Activated naive CD8-positive, alpha-beta T cell treated with anti-CD3 and anti-CD28 coated beads, Interleukin-2, amount 50 U/mL, for 16 hours (primary cell): ENCODE results near the gene LDB1.

Experiments used
- DNase-seq: peaks from one replicate; pipeline ENCODE4 v3.0.0-alpha.2; 2020; ENCODE audit warnings: low read depth, low spot score

The LDB1 gene

GRCh38 chr10:102064503-102064867, 55.7 kb downstream of the LDB1 start:
- no peak for DNase-seq

DNA sequence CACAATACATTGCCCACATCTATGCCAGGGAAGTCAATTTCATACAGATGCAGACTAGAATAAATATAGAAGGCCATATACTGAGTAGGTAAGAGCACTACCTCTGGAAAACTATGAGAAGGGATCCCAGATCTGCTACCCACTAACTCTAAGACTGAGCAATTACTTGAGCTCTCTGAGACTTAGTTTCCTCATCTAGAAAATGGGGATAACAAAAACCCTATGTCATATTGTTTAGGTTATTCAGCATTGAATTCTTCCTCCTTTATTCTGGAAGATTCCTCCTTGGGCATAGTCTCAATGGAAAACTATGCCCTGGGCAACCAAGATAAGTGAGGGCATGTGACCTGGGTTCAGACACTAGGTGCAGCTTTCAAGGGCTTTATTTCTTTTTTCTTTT, 60.2 kb downstream of the LDB1 start:
- DNase-seq, result no peak
